GM12872 (cell line): ENCODE measurements around the gene C15orf62.

Experiments used
- TF ChIP-seq, protein P1 (sequence below): IDR thresholded peaks from 3 replicates; pipeline ENCODE4 v1.5.1; 2011; ENCODE audit warnings: low read depth, mild to moderate bottlenecking, low read length, moderate library complexity; ENCODE audit not compliant: insufficient read depth

The C15orf62 gene

DNA sequence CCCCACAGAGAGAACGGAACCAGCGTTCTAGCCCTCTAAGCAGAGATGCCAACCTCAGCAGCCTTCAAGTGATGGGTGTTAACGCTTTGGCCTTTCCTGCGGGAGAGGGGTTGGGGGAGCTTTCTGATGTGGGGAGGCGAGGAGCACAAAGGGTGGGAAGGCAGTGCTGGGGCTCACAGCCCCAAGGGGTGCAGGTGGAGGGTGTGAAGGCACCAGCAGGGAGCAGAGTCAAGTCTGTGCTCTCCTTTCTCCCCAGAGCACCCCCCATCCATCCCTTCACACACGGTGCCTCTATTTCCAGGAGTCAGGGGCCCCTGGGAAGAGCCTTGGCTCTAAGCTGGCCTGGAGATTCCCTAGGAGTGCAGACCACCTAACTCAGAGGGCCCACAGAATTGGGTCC lies 4.1 kb downstream of the C15orf62 start:
- TF ChIP-seq, protein P1, sequence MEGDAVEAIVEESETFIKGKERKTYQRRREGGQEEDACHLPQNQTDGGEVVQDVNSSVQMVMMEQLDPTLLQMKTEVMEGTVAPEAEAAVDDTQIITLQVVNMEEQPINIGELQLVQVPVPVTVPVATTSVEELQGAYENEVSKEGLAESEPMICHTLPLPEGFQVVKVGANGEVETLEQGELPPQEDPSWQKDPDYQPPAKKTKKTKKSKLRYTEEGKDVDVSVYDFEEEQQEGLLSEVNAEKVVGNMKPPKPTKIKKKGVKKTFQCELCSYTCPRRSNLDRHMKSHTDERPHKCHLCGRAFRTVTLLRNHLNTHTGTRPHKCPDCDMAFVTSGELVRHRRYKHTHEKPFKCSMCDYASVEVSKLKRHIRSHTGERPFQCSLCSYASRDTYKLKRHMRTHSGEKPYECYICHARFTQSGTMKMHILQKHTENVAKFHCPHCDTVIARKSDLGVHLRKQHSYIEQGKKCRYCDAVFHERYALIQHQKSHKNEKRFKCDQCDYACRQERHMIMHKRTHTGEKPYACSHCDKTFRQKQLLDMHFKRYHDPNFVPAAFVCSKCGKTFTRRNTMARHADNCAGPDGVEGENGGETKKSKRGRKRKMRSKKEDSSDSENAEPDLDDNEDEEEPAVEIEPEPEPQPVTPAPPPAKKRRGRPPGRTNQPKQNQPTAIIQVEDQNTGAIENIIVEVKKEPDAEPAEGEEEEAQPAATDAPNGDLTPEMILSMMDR, result no peak

- TF ChIP-seq, protein P1, result no peak
Observed at GRCh38 chr15:40775007-40775406, 5.2 kb downstream of the C15orf62 start.

- TF ChIP-seq, protein P1, result no peak
Observed at GRCh38 chr15:40775740-40776536, 6.2 kb downstream of the C15orf62 start.

DNA sequence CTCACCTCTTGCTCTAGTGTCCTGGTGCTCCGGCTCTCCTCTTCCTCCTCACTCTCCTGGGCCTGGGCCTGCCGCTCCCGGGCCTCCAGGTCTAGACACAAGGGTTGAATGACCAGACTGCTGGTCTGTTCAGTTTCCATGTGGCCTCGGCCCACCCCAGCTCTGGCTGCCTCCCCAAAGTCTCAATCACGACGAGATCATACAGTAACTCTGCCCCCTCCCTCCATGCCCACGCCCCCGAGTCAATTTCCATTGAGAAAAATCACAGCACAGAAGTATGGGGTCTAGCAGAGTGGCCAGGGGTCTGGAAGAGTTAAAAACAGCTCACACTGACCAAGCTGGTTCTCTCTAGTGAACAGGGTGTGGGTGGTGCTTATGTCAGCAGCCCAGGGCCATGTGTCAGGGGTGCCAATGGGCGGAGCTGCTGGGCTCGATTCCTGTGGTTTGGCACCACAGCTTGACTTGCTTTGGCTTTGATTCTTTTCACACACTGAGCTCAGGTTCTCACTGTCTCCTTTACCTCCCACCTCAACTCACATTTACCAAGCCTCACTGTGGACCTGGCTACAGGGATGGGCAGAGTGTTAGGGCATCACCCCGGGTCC lies 6.9 kb downstream of the C15orf62 start:
- TF ChIP-seq, protein P1, result no peak

DNA sequence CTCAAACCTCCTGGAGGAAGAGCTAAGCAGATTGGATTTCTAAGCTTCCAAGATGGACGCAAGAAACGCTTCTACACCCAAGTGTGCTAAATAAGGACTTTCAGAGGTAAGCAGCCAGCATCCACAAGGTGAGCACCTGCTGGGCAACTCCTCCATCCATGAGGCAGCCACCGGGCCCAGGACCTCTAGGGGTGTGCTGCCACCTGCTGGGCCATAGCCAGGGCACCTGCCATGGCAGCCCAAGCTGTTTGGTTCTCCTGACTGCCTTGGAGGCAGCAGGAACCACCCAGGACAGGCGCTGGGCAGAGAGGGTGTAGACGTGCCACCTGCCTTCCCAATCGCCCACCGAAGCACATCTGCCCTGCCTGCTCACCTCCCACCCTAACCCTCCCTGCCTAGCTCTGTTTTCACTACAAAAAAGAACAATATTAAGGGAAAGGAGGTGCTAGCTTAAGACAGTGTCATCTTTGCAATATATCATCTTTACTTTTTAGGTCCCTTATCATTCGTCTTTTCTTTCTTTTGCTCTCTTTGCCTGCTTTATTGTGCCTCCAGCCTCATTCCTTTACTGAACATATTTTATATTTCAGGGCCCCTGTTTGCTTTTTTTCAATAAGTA lies 12.9 kb downstream of the C15orf62 start:
- TF ChIP-seq, protein P1, result peak; percentile 96

DNA sequence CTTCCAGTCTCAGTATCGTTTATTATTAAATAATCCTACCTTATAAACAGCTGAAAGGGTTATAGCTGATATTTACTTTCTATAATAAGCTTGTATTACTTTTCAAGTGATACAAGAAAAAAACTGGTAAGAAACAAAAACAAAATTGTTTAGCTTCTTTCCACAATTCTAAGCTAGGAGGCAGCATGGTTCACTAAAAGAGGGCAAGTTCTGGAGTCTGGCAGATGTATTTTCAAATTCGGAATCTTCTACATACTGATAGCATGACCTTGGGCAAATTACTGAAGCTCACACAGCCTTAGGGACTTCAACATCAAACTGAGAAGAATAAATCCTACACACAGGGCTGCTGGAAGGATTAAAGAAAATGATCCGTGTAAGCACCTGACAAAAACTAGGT lies 15.4 kb downstream of the C15orf62 start:
- TF ChIP-seq, protein P1, result no peak

DNA sequence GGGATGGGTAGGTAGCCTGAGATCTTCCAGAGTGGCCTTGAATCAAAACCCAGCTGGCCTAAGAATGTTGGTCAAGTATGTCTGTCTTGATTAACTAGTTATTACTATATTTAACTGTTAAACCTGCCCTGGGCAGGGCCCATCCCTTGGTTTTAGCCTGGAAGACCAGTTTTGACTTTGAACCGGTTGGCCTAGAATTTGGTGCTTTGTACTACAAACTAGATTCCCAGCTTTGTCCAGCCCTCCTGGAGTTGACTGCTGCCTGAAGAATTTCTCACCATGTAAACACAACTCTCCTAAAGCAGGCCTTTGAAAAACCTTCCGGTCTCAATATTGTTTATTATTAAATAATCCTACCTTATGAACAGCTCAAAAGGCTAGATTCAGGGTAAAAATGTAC lies 16.0 kb downstream of the C15orf62 start:
- TF ChIP-seq, protein P1, result no peak
